SJSA1 (cell line): ENCODE measurements around the gene PRKAR1B. TPM values are rescaled to one million over a fixed set of nuclear protein-coding genes. Genes with fewer than 3 reads are reported as not detected.

Source experiments
- DNase-seq, 2 experiments: peaks; one replicate each; pipeline ENCODE4 v3.0.0-alpha.2; 2015 to 2020; ENCODE audit warnings: low spot score in 2 of 2, low read depth in 1 of 2
- H3K27ac ChIP-seq: fragments of 250-450 bp; sonication (Bioruptor Pico); 2 replicates; pipeline ENCODE4 v1.5.1; 2020; ENCODE audit warnings: mild to moderate bottlenecking, moderate library complexity
- H3K27me3 ChIP-seq: fragments of 250-450 bp; sonication (Bioruptor Pico); replicated peaks from 2 replicates; pipeline ENCODE4 v1.5.1; 2020; ENCODE audit warnings: mild to moderate bottlenecking, moderate library complexity
- H3K36me3 ChIP-seq: fragments of 250-450 bp; sonication (Bioruptor Pico); 2 replicates; pipeline ENCODE4 v1.5.1; 2020; ENCODE audit warnings: mild to moderate bottlenecking
- H3K4me1 ChIP-seq: fragments of 250-450 bp; sonication (Bioruptor Pico); replicated peaks from 2 replicates; pipeline ENCODE4 v1.6.1; 2021; ENCODE audit warnings: mild to moderate bottlenecking
- H3K4me3 ChIP-seq: fragments of 250-450 bp; sonication (Bioruptor Pico); 2 replicates; pipeline ENCODE4 v1.5.1; 2020; ENCODE audit warnings: mild to moderate bottlenecking
- H3K9me3 ChIP-seq: fragments of 250-450 bp; sonication (Bioruptor Pico); replicated peaks from 2 replicates; pipeline ENCODE4 v1.5.1; 2020; ENCODE audit warnings: mild to moderate bottlenecking
- total RNA-seq: library from RNA; depleted of rRNA; stranded (reverse); fragments of >200 nt; shearing (Covaris generic); gene quantifications from 2 replicates; pipeline ENCODE4 v1.2.3, GENCODE V29; 2014

The PRKAR1B gene
- total RNA-seq, 1 experiment from 2014 or later, result 7.3 TPM

DNA sequence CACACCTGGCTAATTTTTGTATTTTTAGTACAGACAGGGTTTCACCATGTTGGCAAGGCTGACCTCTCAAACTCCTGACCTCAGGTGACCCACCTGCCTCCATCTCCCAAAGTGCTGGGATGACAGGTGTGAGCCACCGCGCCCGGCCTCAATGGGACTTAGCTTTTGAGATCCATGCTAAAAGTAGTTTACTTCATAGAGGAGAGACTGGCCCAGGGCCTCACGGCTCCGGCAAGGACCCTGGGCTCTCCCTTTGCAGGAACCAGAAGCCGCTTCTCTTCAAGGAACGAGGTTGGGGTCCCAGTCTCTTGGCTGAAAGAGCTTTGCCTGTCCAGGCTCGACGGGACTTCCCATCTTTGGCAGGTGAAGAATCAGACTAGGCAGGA lies 30.7 kb downstream of the PRKAR1B start:
- Histone ChIP-seq H3K27me3 (no peaks in the 10 kb centered on the region), H3K27ac (no peak overlapping the region), H3K9me3 (no peaks in the 10 kb centered on the region), H3K4me1 (no peaks in the 10 kb centered on the region), H3K4me3 (no peak overlapping the region), H3K36me3 (no peaks in the 10 kb centered on the region)
- DNase-seq, result no peak

DNA sequence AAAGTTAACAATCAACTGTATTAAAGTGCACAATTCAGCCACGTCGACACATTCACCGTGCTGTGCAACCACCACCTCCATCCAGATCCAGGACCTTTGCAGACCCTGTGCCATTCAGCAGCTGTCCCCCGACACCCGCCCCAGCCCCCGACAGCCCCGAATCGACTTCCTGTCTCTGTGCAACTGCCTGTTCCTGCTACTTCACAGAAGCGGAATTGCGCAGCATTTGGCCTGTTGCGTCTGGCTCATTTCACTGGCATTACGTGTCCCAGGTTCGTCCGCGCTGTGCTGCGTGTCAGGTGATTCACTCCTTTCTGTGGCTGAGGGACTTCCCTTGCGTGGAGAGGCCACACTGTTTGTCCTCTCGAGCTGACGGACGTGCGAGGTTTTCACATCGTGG lies 33.8 kb downstream of the PRKAR1B start:
- Histone ChIP-seq H3K27me3 (no peaks in the 10 kb centered on the region), H3K36me3 (no peaks in the 10 kb centered on the region), H3K4me3 (no peak overlapping the region), H3K9me3 (peaks cover 3% of the 10 kb centered on the region; the same call in 1 of the 2 replicates), H3K27ac (no peak overlapping the region), H3K4me1 (no peaks in the 10 kb centered on the region; the same call in 1 of the 2 replicates)
- no peak for DNase-seq

DNA sequence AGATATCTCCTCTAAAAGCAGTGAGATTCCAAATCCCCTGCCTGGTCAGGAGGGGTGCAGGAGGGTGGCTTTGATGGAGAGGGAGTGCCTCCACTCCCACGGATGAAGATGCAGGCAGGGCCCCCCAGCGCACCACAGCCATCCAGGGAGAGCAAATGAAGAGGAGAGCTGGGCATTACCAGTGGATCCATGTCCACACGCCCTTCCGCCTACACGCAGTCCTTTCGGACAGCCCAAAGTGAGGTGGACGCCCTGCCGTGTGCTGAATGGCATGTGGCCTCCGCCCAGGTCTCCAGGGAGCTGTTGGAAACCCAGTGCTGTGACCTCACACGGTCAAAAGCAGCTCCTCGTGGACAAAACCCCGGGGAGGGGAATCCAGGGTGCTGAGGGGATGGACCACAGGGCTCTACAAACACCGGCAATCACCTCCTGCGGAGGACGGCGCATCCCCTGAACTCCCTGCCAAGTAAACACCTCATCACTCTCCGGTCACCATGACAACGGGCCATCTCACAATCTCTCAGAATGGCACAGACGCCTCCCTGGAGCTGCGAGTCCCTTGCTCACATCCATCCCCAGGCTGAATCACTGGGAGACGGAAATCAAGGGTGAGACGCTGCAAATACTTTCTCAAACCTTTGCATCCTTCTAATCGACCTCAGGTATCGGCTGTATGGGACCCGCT lies 35.6 kb downstream of the PRKAR1B start:
- H3K9me3 ChIP-seq, result peaks cover 3% of the 10 kb centered on the region; the same call in 1 of the 2 replicates
- H3K27me3 ChIP-seq, result no peaks in the 10 kb centered on the region
- no peak overlapping the region for H3K27ac ChIP-seq
- no peaks in the 10 kb centered on the region; the same call in 1 of the 2 replicates for H3K4me1 ChIP-seq
- no peak for DNase-seq
- no peak overlapping the region for H3K4me3 ChIP-seq
- H3K36me3 ChIP-seq, result no peaks in the 10 kb centered on the region

DNA sequence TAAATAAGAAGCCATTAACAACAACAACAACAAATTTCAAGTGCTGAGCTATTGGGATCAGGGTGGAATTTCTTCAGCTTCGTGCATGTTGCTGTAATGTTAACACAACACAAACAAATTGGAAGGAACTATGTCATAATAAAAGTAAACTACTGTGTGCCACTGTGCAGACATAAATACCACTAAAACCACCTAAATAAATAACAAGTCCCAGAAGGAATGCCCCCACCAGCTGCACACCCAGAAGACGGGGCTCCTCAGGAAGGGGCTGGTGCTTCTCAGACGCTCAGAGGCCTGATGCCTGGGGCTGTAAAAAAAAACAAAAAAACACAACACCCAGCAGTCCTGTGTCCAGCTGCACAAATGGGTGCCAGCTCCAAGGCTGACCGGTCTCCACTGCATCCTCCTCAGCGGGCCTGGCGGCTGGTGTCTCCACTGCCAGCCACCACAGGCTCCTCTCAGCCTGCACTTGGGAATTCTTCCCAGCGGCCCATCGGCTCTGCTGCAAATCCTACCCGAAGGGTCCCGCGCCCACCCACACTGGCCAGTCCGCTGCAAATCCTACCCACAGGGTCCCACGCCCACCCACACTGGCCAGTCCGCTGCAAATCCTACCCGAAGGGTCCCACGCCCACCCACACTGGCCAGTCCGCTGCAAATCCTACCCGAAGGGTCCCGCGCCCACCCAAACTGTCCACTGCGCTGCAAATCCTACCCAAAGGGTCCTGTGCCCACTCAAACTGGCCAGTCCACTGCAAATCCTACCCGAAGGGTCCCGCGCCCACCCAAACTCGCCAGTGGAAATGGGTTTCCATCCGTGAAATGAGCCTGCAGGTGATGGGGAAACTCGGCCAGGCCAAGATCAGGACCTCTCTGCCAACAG lies 36.4 kb downstream of the PRKAR1B start:
- no peaks in the 10 kb centered on the region; the same call in 1 of the 2 replicates for H3K4me1 ChIP-seq
- H3K36me3 ChIP-seq, result no peaks in the 10 kb centered on the region
- DNase-seq, result peak; percentile 50
- H3K4me3 ChIP-seq, result no peak overlapping the region
- no peaks in the 10 kb centered on the region for H3K27me3 ChIP-seq
- peaks cover 3% of the 10 kb centered on the region; the same call in 1 of the 2 replicates for H3K9me3 ChIP-seq
- H3K27ac ChIP-seq, result no peak overlapping the region

DNA sequence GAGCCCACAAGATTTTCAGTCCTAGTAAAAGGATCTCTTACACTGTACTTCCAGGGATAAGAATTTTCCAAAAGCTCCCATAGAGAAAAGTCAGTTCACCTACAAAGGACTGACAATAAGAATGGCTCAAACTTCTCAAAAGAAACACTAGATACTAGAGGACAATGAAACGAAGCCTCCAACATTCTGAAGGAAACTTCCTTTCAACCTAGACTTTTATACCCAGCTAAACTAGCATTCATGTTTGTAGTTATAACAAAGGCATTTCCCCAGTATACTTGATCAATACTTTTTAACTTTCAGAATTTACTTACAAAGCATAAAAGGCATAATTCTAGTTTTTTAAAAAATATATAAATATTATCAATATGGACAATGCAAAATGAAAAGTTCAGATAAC lies 41.5 kb downstream of the PRKAR1B start:
- no peaks in the 10 kb centered on the region; the same call in 1 of the 2 replicates for H3K4me1 ChIP-seq
- H3K9me3 ChIP-seq, result peaks cover 3% of the 10 kb centered on the region; the same call in 1 of the 2 replicates
- H3K27ac ChIP-seq, result no peak overlapping the region
- no peaks in the 10 kb centered on the region for H3K27me3 ChIP-seq
- no peaks in the 10 kb centered on the region for H3K36me3 ChIP-seq
- no peak overlapping the region for H3K4me3 ChIP-seq
- no peak for DNase-seq

DNA sequence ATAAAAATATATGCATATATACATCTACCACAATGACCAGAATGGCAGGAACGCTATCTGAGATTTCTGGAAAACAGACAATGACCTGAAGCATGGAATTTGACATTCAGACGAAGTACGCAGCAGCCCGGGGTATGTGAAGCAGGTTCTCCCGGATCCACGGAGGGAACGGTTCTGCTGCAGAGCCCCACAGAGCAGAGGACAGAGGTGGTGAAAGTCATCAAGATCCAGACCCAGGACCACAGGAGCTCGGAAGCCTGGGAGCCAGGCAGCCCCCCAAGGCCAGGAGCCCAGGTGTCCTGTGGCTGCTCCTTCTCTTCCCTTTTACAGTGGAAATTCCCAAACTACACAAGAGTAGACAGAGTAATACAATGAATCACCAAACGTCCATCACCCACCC lies 42.7 kb downstream of the PRKAR1B start:
- Histone ChIP-seq H3K27ac (no peak overlapping the region), H3K36me3 (no peaks in the 10 kb centered on the region), H3K27me3 (no peaks in the 10 kb centered on the region), H3K9me3 (peaks cover 3% of the 10 kb centered on the region; the same call in 1 of the 2 replicates), H3K4me3 (no peak overlapping the region), H3K4me1 (no peaks in the 10 kb centered on the region)
- no peak for DNase-seq

DNA sequence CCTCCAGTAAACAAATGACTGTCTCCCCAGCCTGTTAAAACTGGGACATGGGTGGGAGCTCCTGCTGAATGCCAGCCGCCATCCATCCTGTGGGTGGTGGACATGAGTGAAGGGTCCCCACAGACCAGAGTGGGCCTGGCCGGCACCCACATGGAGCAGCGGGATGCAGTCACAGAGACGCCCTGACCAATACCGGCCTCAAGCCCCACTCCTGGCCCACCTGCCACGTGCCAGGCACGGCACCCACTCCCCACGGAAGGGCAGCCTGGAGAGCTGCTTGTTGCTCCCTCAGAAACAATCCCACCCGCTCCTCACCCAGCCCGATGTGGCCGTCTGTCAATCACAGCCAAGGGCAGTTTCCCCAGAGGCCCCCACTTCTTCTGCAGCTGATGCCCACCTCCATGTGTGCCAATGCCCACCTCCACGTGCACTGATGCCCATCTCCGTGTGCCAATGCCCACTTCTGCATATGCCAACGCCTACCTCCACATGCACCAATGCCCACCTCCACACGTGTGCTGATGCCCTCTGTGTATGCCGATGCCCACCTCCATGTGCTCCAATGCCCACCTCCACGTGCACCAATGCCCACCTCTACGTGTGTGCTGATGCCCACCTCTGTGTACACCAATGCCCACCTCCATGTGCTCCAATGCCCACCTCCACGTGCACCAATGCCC lies 43.4 kb downstream of the PRKAR1B start:
- no peaks in the 10 kb centered on the region for H3K4me1 ChIP-seq
- no peak overlapping the region for H3K4me3 ChIP-seq
- no peaks in the 10 kb centered on the region for H3K36me3 ChIP-seq
- H3K27me3 ChIP-seq, result no peaks in the 10 kb centered on the region
- no peak overlapping the region for H3K27ac ChIP-seq
- no peak for DNase-seq
- no peaks in the 10 kb centered on the region; the same call in 1 of the 2 replicates for H3K9me3 ChIP-seq

DNA sequence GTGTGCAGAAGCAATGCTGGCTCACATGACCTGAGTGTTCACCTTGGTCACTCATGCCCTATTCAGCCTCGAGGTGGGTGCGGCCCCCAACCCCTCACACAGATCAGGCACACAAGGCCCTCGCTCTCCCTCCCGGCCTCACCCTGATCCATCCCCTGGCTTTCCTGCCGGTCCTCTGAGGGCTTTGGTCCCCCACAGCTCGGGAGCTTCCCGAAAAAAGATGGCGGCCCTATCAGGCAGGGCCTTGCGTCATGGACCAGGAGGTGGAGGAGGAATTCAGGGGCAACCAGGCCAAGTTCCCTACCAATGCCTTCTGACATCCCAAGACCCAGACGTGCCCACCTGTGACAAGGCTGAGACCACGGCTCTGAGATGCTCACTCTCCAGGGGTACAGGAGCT lies 44.3 kb downstream of the PRKAR1B start:
- no peak for DNase-seq
- Histone ChIP-seq H3K27ac (no peak overlapping the region), H3K27me3 (no peaks in the 10 kb centered on the region), H3K4me1 (no peaks in the 10 kb centered on the region), H3K4me3 (no peak overlapping the region), H3K36me3 (no peaks in the 10 kb centered on the region), H3K9me3 (no peaks in the 10 kb centered on the region)

DNA sequence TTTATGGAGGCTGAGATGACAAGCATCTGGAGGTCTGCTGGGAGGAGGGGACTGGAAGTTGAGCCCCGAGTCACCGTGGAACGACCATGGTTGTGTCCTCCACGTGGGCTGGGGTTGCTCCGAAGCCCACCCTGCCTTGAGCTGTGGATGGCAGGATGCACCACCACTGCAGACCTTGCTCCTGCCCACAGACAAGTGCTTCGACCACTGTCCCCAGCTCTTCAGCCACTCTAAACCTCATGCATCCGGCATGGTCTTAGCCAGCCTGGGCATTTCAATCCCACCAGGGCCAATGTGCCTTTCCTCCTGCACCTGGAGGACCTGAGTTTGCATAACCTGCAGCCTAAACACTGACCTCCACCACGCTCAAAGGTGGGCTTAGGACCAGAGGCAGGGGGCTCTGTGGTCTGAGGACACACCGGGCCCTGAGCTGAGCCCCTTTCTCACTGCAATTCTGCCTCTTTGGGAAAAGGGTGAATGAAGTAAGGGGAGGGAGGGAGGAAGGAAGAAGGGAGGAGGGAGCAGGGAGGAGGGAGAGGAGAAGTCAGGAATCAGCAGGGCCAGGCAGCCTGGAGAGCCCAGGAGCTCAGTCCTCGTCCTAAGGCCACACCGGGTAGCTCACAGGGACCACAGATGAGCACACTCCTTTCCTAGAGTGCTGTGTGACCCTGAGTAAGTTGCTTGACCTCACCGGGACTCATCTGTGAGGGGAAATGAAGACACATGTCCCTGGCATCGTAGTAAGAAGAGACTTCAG lies 45.4 kb downstream of the PRKAR1B start:
- no peak for DNase-seq
- no peak overlapping the region for H3K4me3 ChIP-seq
- no peaks in the 10 kb centered on the region for H3K4me1 ChIP-seq
- H3K27me3 ChIP-seq, result no peaks in the 10 kb centered on the region
- H3K9me3 ChIP-seq, result no peaks in the 10 kb centered on the region
- H3K36me3 ChIP-seq, result no peaks in the 10 kb centered on the region
- no peak overlapping the region for H3K27ac ChIP-seq

DNA sequence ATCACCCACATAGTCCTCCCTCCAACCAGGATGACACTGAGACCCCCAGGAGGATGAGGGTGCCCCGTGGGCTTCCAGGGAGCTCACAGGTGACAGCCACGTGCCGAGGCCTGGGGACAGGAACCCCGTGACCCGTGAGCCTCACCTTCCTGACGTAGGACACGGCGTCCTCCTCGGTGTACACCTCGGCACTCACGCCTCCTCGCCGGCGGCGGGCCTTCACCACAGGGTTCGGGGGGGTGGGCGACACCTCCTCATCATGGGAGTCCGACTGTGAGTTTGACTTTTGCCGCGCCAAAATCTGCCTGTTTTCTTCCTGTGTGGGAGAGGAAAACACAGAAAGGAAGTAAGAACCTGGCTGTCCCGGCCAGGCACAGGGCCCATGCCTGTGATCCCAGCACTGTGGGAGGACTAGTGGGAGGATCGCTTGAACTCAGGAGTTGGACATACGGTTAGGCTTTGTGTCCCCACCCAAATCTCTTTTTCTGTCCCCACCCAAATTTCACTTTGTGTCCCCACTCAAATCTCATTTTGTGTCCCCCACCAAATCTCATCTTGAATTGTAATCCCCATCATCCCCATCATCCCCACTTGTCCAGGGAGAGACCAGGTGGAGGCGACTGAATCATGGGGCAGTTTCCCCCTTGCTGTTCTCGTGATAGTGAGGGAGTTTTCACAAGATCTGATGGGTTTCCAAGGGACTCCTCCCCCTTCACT lies 46.5 kb downstream of the PRKAR1B start:
- no peaks in the 10 kb centered on the region for H3K4me1 ChIP-seq
- H3K27me3 ChIP-seq, result no peaks in the 10 kb centered on the region
- H3K4me3 ChIP-seq, result no peak overlapping the region
- no peak for DNase-seq
- no peak overlapping the region for H3K27ac ChIP-seq
- H3K9me3 ChIP-seq, result no peaks in the 10 kb centered on the region
- H3K36me3 ChIP-seq, result no peaks in the 10 kb centered on the region

DNA sequence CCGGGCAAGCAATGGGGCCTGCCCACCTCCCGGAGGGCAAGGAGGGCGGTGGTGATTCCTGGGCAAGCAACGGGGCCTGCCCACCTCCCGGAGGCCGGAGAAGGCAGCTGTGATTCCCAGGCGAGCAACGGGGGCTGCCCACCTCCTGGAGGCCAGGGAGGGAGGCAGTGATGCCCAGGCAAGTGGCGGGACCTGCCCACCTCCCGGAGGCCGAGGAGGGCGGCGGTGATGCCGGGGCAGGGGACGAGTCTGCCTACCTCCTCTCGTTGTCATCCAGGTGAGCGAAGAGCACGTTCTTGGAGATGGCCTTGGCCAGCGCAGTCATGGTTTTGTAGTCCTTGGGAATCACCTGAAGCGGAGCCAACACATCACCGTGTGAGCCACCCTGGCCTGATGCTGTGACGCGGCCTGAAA lies 50.1 kb downstream of the PRKAR1B start:
- Histone ChIP-seq H3K4me1 (no peaks in the 10 kb centered on the region), H3K9me3 (no peaks in the 10 kb centered on the region), H3K4me3 (no peak overlapping the region), H3K27ac (no peak overlapping the region), H3K36me3 (no peaks in the 10 kb centered on the region), H3K27me3 (no peaks in the 10 kb centered on the region)
- no peak for DNase-seq

DNA sequence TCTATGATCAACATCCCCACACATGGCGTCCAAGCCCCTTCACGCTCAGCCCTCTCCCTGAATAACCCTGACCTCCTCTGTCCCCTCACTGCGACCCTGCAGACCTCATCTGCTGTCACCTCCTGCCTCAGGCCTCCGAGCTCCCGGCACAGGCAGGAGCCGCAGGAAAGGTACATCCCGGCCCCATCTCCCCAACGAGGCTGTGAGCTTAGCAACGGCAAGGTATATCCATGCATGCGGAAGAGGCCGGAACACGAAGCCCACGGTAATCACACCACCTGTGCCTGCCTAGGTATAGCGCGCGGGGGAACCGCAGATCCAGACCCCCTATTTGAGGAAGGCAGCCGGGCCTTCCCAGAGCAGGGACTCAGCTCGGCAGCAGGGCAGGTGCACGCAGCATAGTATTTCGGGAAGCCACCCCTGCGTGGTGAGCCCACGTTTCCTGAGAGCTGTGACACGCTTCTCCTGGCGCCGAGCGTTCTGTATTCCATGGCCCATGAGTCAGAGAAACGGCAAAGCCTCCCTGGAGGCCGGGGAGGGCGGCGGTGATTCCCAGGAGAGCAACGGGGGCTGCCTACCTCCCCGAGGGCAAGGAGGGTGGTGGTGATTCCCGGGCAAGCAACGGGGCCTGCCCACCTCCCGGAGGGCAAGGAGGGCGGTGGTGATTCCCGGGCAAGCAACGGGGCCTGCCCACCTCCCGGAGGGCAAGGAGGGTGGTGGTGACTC lies 50.7 kb downstream of the PRKAR1B start:
- Histone ChIP-seq H3K4me1 (no peaks in the 10 kb centered on the region), H3K4me3 (no peak overlapping the region), H3K9me3 (no peaks in the 10 kb centered on the region), H3K27ac (no peak overlapping the region), H3K36me3 (no peaks in the 10 kb centered on the region), H3K27me3 (no peaks in the 10 kb centered on the region)
- no peak for DNase-seq
